ENCODE results near the gene SEMA5A.

- TF ChIP-seq EZH2 (IDR thresholded peaks at IDR 0.05; ENCODE audit: low read depth, low read length, severe bottlenecking) (no peak), POLR2AphosphoS5 (IDR thresholded peaks at IDR 0.05; ENCODE audit: low read depth, low read length) (no peak), EP300 (IDR thresholded peaks at IDR 0.05; ENCODE audit: borderline replicate concordance in 1 of 2, low read depth in 2 of 2, low read length in 2 of 2) (no peak), CTCF (IDR thresholded peaks at IDR 0.05; ENCODE audit: control extremely low read depth in 1 of 3, insufficient read depth in 1 of 3, low read depth in 1 of 3, low read length in 3 of 3) (no peak), CHD1 (IDR thresholded peaks at IDR 0.05; ENCODE audit: low read depth, low read length) (no peak), CBX8 (IDR thresholded peaks at IDR 0.05; ENCODE audit: borderline replicate concordance, low read depth, low read length) (no peak), TAF1 (IDR thresholded peaks at IDR 0.05; ENCODE audit: low read depth, low read length) (no peak), ASH2L (IDR thresholded peaks at IDR 0.05; ENCODE audit: low read length) (no peak), CBX5 (IDR thresholded peaks at IDR 0.05; ENCODE audit: low read depth, low read length) (no peak), JUN (IDR thresholded peaks at IDR 0.05; ENCODE audit: low read depth, low read length) (no peak), RNF2 (IDR thresholded peaks at IDR 0.05; ENCODE audit: borderline replicate concordance, low read depth, low read length, missing control alignments, poor library complexity, severe bottlenecking) (no peak), MAFK (IDR thresholded peaks at IDR 0.05; ENCODE audit: low read depth, low read length) (no peak), GTF2F1 (IDR thresholded peaks at IDR 0.05; ENCODE audit: borderline replicate concordance, low read depth, low read length) (no peak), HDAC2 (IDR thresholded peaks at IDR 0.05; ENCODE audit: borderline replicate concordance in 1 of 2, low read depth in 2 of 2, low read length in 2 of 2) (no peak)
Measured at GRCh38 chr5:9249231-9249630, 296.6 kb downstream of the SEMA5A start.

Data from H1 (cell line).